ENCODE results near the gene RBM20. TPM values are rescaled to one million over a fixed set of nuclear protein-coding genes. Genes with fewer than 3 reads are reported as not detected.

RBM20 gene
- total RNA-seq, 1 experiment from 2014 or later: not detected

DNA sequence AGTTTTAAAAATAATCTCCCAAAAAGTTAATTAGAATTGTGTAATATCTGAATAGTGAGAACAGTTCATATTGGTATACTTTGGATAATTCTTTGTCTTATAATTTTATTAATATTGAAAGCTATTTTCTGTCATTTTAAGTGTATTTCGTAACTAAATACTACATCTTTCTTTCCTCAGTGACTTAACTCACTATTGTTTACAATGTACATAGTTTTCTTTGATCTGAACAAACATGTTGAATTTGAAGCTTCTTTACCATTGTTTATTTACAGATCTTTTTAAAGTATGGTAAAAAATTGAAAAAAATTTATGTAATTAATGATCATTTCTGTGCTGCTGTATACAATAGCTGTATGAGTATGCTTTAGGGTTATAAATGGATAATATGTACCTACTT is 232.7 kb downstream of the RBM20 start:
- intact Hi-C loops (cut with micrococcal nuclease; ENCODE audit: unreplicated experiment): no loop called here
- H3K36me3 Mint-ChIP-seq (ENCODE audit: insufficient read depth, unreplicated experiment): peaks cover 17% of the 10 kb centered on the region
- DNase-seq: no peak
- no peak overlapping the region for H3K27ac Mint-ChIP-seq (ENCODE audit: unreplicated experiment)
- no peaks in the 10 kb centered on the region for H3K27me3 Mint-ChIP-seq (ENCODE audit: unreplicated experiment)
- TF ChIP-seq, protein P1, sequence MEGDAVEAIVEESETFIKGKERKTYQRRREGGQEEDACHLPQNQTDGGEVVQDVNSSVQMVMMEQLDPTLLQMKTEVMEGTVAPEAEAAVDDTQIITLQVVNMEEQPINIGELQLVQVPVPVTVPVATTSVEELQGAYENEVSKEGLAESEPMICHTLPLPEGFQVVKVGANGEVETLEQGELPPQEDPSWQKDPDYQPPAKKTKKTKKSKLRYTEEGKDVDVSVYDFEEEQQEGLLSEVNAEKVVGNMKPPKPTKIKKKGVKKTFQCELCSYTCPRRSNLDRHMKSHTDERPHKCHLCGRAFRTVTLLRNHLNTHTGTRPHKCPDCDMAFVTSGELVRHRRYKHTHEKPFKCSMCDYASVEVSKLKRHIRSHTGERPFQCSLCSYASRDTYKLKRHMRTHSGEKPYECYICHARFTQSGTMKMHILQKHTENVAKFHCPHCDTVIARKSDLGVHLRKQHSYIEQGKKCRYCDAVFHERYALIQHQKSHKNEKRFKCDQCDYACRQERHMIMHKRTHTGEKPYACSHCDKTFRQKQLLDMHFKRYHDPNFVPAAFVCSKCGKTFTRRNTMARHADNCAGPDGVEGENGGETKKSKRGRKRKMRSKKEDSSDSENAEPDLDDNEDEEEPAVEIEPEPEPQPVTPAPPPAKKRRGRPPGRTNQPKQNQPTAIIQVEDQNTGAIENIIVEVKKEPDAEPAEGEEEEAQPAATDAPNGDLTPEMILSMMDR (IDR thresholded peaks at IDR 0.05; ENCODE audit: unreplicated experiment): no peak
- no peaks in the 10 kb centered on the region for H3K4me1 Mint-ChIP-seq (ENCODE audit: low read depth, unreplicated experiment)
- CTCF ChIA-PET: interaction anchor here (0.6 kb wide), 1 partner anchor 116 kb away, joined by 3 read pairs; no protein-coding TSS in a partner anchor
- no peak overlapping the region for H3K4me3 Mint-ChIP-seq (ENCODE audit: low read depth, unreplicated experiment)
- no peaks in the 10 kb centered on the region for H3K9me3 Mint-ChIP-seq (ENCODE audit: low read depth, unreplicated experiment)
- BruUV-seq (replicated peaks): no TSS peak

DNA sequence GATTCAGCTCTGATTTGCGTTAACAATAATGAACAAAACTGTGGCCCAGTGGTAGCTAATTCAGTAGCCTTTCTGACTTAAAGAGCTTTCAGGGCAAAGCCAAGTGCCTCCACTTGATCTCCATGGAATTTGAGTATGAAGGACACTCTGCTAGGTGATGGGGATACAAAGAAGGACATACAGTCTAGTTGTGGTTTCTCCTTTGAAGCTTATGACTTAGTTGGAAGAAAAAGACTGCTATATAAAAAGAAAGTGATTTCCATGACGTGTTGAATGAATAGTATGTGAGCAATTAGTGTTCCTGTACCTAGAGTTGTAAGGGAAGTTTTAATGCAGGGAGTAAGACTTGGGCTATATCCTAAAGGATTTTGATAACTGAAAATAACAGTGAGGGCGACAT is 235.9 kb downstream of the RBM20 start:
- Mint-ChIP-seq H3K27ac (ENCODE audit: unreplicated experiment) (no peak overlapping the region), H3K36me3 (ENCODE audit: insufficient read depth, unreplicated experiment) (no peaks in the 10 kb centered on the region), H3K4me1 (ENCODE audit: low read depth, unreplicated experiment) (no peaks in the 10 kb centered on the region), H3K9me3 (ENCODE audit: low read depth, unreplicated experiment) (no peaks in the 10 kb centered on the region), H3K27me3 (ENCODE audit: unreplicated experiment) (no peaks in the 10 kb centered on the region), H3K4me3 (ENCODE audit: low read depth, unreplicated experiment) (no peak overlapping the region)
- TF ChIP-seq, protein P1 (IDR thresholded peaks at IDR 0.05; ENCODE audit: unreplicated experiment): no peak
- CTCF ChIA-PET: no interaction called here
- DNase-seq: no peak
- intact Hi-C loops (cut with micrococcal nuclease; ENCODE audit: unreplicated experiment): no loop called here
- no TSS peak for BruUV-seq (replicated peaks)

GRCh38 chr10:110881247-110881646 is 237.1 kb downstream of the RBM20 start:
- CTCF ChIA-PET: no interaction called here
- intact Hi-C loops (cut with micrococcal nuclease; ENCODE audit: unreplicated experiment): no loop called here
- no TSS peak for BruUV-seq (replicated peaks)
- Mint-ChIP-seq H3K4me3 (ENCODE audit: low read depth, unreplicated experiment) (no peak overlapping the region), H3K27me3 (ENCODE audit: unreplicated experiment) (no peaks in the 10 kb centered on the region), H3K9me3 (ENCODE audit: low read depth, unreplicated experiment) (no peaks in the 10 kb centered on the region), H3K36me3 (ENCODE audit: insufficient read depth, unreplicated experiment) (no peaks in the 10 kb centered on the region), H3K27ac (ENCODE audit: unreplicated experiment) (no peak overlapping the region), H3K4me1 (ENCODE audit: low read depth, unreplicated experiment) (peaks cover 5% of the 10 kb centered on the region)
- no peak for DNase-seq
- TF ChIP-seq, protein P1 (IDR thresholded peaks at IDR 0.05; ENCODE audit: unreplicated experiment): no peak

- Mint-ChIP-seq H3K27ac (ENCODE audit: unreplicated experiment) (no peak overlapping the region), H3K27me3 (ENCODE audit: unreplicated experiment) (no peaks in the 10 kb centered on the region)
Observed at GRCh38 chr10:110881905-110882304, 237.8 kb downstream of the RBM20 start.

More at GRCh38 chr10:110881905-110882304, 237.8 kb downstream of the RBM20 start:
- no peak for DNase-seq
- Mint-ChIP-seq H3K36me3 (ENCODE audit: insufficient read depth, unreplicated experiment) (no peaks in the 10 kb centered on the region), H3K9me3 (ENCODE audit: low read depth, unreplicated experiment) (no peaks in the 10 kb centered on the region), H3K4me1 (ENCODE audit: low read depth, unreplicated experiment) (peaks cover 9% of the 10 kb centered on the region), H3K4me3 (ENCODE audit: low read depth, unreplicated experiment) (no peak overlapping the region)
- TF ChIP-seq, protein P1 (IDR thresholded peaks at IDR 0.05; ENCODE audit: unreplicated experiment): no peak
- BruUV-seq (replicated peaks): no TSS peak
- CTCF ChIA-PET: no interaction called here
- intact Hi-C loops (cut with micrococcal nuclease; ENCODE audit: unreplicated experiment): no loop called here

Measured in Calu3 (cell line).